ENCODE measurements around the gene NEMP2. TPM values are rescaled to one million over a fixed set of nuclear protein-coding genes. Genes with fewer than 3 reads are reported as not detected.

The NEMP2 gene
- total RNA-seq, 1 donor from 2014 or later: 0.43 TPM

- peaks cover 8 to 12% of the 10 kb centered on the region in 2 donors for H3K4me1 ChIP-seq
- H3K27ac ChIP-seq: no peak overlapping the region
- H3K9me3 ChIP-seq: no peaks in the 10 kb centered on the region
- no peaks in the 10 kb centered on the region for H3K27me3 ChIP-seq
- intact Hi-C loops (cut with DNase I): no loop called here
- H3K36me3 ChIP-seq: no peaks in the 10 kb centered on the region
- TF ChIP-seq CTCF (IDR thresholded peaks at IDR 0.05): no peak
- no peak overlapping the region for H3K4me3 ChIP-seq
- no peak for DNase-seq (ENCODE audit: low spot score in 2 of 2)
These were observed 39.6 kb upstream of the NEMP2 start for GRCh38 chr2:190574169-190574568.

GRCh38 chr2:190572246-190572645 is 37.7 kb upstream of the NEMP2 start:
- peaks cover 7 to 9% of the 10 kb centered on the region in 2 donors for H3K9me3 ChIP-seq
- no peaks in the 10 kb centered on the region for H3K27me3 ChIP-seq
- H3K27ac ChIP-seq: no peak overlapping the region
- no peak for TF ChIP-seq CTCF (IDR thresholded peaks at IDR 0.05)
- no peaks in the 10 kb centered on the region for H3K4me1 ChIP-seq
- H3K36me3 ChIP-seq: no peaks in the 10 kb centered on the region
- intact Hi-C loops (cut with DNase I): no loop called here
- no peak overlapping the region for H3K4me3 ChIP-seq
- no peak for DNase-seq (ENCODE audit: low spot score in 2 of 2)

- intact Hi-C loops (cut with DNase I): no loop called here
- TF ChIP-seq CTCF (IDR thresholded peaks at IDR 0.05): no peak
- no peak overlapping the region for H3K27ac ChIP-seq
- peaks cover 8 to 12% of the 10 kb centered on the region in 2 donors for H3K9me3 ChIP-seq
- no peaks in the 10 kb centered on the region for H3K27me3 ChIP-seq
- no peaks in the 10 kb centered on the region for H3K4me1 ChIP-seq
- no peak for DNase-seq (ENCODE audit: low spot score in 2 of 2)
- no peaks in the 10 kb centered on the region for H3K36me3 ChIP-seq
- H3K4me3 ChIP-seq: no peak overlapping the region
These were observed 37.2 kb upstream of the NEMP2 start for GRCh38 chr2:190571686-190572085.

- TF ChIP-seq CTCF (IDR thresholded peaks at IDR 0.05): no peak
- Histone ChIP-seq H3K36me3 (no peaks in the 10 kb centered on the region), H3K4me3 (no peak overlapping the region), H3K4me1 (no peaks in the 10 kb centered on the region), H3K27ac (no peak overlapping the region), H3K27me3 (no peaks in the 10 kb centered on the region), H3K9me3 (peaks cover 8 to 12% of the 10 kb centered on the region in 2 donors)
- intact Hi-C loops (cut with DNase I): no loop called here
- no peak for DNase-seq (ENCODE audit: low spot score in 2 of 2)
These were observed 36.3 kb upstream of the NEMP2 start for GRCh38 chr2:190570871-190571270.

- Histone ChIP-seq H3K27me3 (no peaks in the 10 kb centered on the region), H3K4me1 (no peaks in the 10 kb centered on the region), H3K4me3 (no peak overlapping the region), H3K9me3 (peaks cover 8 to 12% of the 10 kb centered on the region in 2 donors), H3K36me3 (no peaks in the 10 kb centered on the region), H3K27ac (no peak overlapping the region)
- TF ChIP-seq CTCF (IDR thresholded peaks at IDR 0.05): no peak
- intact Hi-C loops (cut with DNase I): no loop called here
- no peak for DNase-seq (ENCODE audit: low spot score in 2 of 2)
These were observed 35.7 kb upstream of the NEMP2 start for GRCh38 chr2:190569994-190570755.
